ENCODE results near the gene AFF1.

DNA sequence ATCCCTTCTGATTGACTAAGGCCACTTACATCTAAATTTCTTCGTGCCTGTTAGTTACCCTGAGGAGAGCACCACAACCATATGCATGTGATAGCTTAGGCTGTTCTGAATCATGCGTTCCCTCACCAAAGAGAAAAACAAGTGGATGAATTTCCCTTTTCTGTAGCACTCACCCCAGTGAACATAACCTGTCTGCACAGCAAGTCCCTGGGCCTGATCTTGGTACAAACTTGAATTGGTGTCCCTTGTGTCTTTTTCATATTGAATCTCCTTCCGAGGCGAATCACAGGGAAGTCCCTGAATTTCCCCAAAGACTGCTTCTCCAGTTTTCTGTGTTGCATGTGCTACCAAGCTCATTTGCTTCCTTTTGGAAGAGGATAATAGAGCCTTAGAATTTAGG is 185.2 kb downstream of the AFF1 start:
- no peak for TF ChIP-seq CTCF (IDR thresholded peaks at IDR 0.05; ENCODE audit: low read length)
- TF ChIP-seq EZH2 (optimal IDR thresholded peaks at IDR 0.05; ENCODE audit: low read depth, low read length): no peak
